GM12872 (cell line): Measurements from ENCODE around the gene LPAR1.

ENCODE experiments used
- CTCF ChIP-seq: IDR thresholded peaks from 3 replicates; pipeline ENCODE4 v1.5.1; 2011; ENCODE audit warnings: low read depth, mild to moderate bottlenecking, low read length, moderate library complexity; ENCODE audit not compliant: insufficient read depth

Gene LPAR1

GRCh38 chr9:110900456-110900855 lies 137.8 kb downstream of the LPAR1 start:
- TF ChIP-seq CTCF: no peak

GRCh38 chr9:110898866-110899265 lies 139.4 kb downstream of the LPAR1 start:
- no peak for TF ChIP-seq CTCF

- TF ChIP-seq CTCF: no peak
Observed at GRCh38 chr9:110898358-110898757, 139.9 kb downstream of the LPAR1 start.

GRCh38 chr9:110897943-110898342 lies 140.3 kb downstream of the LPAR1 start:
- no peak for TF ChIP-seq CTCF

GRCh38 chr9:110895147-110895905 lies 142.9 kb downstream of the LPAR1 start:
- TF ChIP-seq CTCF: no peak

GRCh38 chr9:110894731-110895130 lies 143.5 kb downstream of the LPAR1 start:
- TF ChIP-seq CTCF: no peak

- no peak for TF ChIP-seq CTCF
Observed at GRCh38 chr9:110892689-110893088, 145.6 kb downstream of the LPAR1 start.
